Measurements from ENCODE around the gene CSF3R.
"Not testable (repeated sequence)": the region's sequence is repeated elsewhere in the genome, so short reads cannot be mapped to it uniquely, and the experiment has no call there.

CSF3R gene

DNA sequence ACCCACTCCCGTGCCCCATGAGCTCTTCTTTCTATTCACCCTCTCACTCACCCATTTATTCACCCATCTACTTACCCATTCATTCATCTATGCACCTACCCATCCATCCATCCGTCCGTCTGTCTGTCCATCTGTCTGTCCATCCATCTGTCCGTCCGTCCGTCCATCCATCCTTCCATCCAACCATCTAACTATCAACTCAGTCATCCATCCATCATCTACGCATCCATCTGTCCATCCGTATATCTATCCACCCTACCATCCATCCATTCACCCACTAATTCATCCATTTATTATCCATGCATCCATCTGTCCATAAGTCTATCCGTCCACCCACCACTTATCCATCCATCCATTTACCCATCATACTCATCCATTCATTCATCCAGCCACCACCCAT, 10.8 kb upstream of the CSF3R start:
- TF ChIP-seq, protein P1, sequence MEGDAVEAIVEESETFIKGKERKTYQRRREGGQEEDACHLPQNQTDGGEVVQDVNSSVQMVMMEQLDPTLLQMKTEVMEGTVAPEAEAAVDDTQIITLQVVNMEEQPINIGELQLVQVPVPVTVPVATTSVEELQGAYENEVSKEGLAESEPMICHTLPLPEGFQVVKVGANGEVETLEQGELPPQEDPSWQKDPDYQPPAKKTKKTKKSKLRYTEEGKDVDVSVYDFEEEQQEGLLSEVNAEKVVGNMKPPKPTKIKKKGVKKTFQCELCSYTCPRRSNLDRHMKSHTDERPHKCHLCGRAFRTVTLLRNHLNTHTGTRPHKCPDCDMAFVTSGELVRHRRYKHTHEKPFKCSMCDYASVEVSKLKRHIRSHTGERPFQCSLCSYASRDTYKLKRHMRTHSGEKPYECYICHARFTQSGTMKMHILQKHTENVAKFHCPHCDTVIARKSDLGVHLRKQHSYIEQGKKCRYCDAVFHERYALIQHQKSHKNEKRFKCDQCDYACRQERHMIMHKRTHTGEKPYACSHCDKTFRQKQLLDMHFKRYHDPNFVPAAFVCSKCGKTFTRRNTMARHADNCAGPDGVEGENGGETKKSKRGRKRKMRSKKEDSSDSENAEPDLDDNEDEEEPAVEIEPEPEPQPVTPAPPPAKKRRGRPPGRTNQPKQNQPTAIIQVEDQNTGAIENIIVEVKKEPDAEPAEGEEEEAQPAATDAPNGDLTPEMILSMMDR (IDR thresholded peaks at IDR 0.05; ENCODE audit: low read depth, low read length): no peak
- no peak for DNase-seq (ENCODE audit: low read depth in 2 of 2)
- no peak overlapping the region for H3K4me3 ChIP-seq (replicated peaks in 1 of 2; ENCODE audit: low read depth in 2 of 2, low read length in 2 of 2)

DNA sequence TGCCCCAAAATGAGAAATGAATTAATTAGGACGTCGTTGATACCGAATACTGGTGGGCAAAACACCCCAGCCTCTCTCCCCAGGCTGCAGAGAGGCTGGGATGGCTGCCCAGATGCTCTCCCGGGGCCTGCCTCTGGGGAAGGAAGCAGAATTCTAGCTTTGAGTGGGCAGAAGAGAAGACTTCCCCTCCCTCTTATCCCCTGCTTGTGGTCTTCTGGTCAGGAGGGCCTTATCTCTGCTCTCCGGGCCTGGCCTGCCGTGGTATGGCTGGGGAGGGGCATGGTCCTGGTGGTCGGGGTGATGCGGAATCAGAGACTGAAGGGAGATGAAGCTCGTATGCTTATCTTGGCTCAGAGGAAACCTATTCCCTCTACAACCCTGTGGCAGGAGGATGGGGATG, 9.8 kb upstream of the CSF3R start:
- H3K4me3 ChIP-seq (replicated peaks in 1 of 2; ENCODE audit: low read depth in 2 of 2, low read length in 2 of 2): no peak overlapping the region
- TF ChIP-seq, protein P1 (IDR thresholded peaks at IDR 0.05; ENCODE audit: low read depth, low read length): no peak
- no peak for DNase-seq (ENCODE audit: low read depth in 2 of 2)

DNA sequence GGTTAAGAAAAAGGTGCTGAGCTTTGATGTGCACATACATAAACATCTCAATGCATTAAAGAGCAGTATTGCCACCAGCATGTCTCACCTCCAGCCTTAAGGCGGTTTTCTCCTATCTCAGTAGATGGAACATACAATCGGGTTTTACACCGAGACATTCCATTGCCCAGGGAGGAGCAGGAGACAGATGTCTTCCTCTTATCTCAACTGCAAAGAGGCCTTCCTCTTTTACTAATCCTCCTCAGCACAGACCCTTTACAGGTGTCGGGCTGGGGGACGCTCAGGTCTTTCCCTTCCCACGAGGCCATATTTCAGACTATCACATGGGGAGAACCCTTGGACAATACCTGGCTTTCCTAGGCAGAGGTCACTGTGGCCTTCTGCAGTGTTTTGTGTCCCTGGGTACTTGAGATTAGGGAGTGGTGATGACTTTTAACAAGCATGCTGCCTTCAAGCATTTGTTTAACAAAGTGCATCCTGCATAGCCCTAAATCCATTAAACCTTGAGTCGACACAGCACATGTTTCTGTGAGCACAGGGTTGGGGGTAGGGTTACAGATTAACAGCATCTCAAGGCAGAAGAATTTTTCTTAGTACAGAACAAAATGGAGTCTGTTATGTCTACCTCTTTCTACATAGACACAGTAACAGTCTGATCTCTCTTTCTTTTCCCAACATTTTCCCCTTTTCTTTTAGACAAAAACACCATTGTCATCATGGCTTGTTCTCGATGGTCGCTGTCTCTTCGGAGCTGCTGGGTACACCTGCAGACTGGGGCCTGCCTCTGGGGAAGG, 6.7 kb upstream of the CSF3R start:
- H3K4me3 ChIP-seq (replicated peaks in 1 of 2; ENCODE audit: low read depth in 2 of 2, low read length in 2 of 2); DNase-seq (ENCODE audit: low read depth in 2 of 2): not testable (repeated sequence)

GRCh38 chr1:36487906-36488305, 5.2 kb upstream of the CSF3R start:
- DNase-seq (ENCODE audit: low read depth in 2 of 2): no peak
- H3K4me3 ChIP-seq (replicated peaks in 1 of 2; ENCODE audit: low read depth in 2 of 2, low read length in 2 of 2): no peak overlapping the region
- TF ChIP-seq, protein P1 (IDR thresholded peaks at IDR 0.05; ENCODE audit: low read depth, low read length): no peak

DNA sequence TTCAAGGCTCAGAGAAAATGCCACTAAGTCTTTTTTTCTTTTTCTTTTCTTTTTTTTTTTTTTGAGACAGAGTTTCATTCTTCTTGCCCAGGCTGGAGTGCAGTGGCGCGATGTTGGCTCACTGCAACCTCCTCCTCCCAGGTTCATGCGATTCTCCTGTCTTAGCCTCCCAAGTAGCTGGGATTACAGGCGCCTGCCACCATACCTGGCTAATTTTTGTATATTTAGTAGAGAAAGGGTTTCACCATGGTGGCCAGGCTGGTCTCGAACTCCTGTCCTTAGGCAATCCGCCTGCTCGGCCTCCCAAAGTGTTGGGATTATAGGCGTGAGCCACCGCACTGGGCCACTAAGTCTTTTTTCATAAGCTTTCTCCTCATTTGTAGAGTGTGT, 4.6 kb upstream of the CSF3R start:
- H3K4me3 ChIP-seq (replicated peaks in 1 of 2; ENCODE audit: low read depth in 2 of 2, low read length in 2 of 2); DNase-seq (ENCODE audit: low read depth in 2 of 2): not testable (repeated sequence)

DNA sequence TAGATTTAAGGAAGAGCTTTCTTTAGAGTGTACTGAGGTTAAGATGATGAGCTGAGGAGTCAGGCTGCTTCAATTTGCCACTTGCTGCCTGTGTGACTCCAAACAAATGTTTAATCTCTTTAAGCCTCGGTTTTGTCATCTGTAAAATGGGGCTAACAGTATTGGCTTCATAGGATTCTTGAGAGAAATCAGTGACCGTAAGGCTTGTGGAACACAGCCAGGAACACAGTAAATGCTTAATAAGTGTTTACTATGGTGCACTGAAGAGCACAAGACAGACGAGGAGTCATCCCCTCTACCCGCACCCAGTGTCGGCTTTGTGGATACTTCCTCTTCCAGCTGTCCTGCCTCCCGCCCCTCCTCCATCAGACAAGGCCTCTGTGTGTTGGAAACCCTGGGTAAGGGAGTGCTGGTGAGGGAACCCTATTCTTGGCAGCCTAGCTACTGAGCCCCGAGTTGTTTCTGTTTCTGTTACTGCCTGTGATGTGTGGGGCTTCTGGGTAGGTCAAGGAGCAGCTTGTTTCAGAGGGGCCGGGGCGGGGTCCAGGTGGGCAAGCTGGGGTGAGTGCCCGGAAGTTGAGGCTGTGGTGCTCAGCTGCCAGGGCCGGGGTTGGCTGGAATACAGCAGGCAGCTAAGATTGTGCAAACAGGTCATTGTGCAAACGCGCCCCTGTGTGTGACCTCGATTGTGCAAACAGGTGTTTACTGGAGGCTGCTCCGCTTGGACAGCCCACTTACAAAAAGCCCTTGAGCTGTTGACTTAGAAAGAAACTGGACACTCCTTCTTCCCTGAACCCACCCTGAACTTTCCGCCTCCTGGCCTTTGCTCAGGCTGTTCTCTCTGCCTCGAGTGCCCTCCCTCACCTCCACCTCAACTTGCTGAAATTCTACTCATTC, 4.0 kb upstream of the CSF3R start:
- TF ChIP-seq, protein P1 (IDR thresholded peaks at IDR 0.05; ENCODE audit: low read depth, low read length): no peak
- no peak overlapping the region for H3K4me3 ChIP-seq (replicated peaks in 1 of 2; ENCODE audit: low read depth in 2 of 2, low read length in 2 of 2)
- DNase-seq (ENCODE audit: low read depth in 2 of 2): peak; percentile 12 to 39

DNA sequence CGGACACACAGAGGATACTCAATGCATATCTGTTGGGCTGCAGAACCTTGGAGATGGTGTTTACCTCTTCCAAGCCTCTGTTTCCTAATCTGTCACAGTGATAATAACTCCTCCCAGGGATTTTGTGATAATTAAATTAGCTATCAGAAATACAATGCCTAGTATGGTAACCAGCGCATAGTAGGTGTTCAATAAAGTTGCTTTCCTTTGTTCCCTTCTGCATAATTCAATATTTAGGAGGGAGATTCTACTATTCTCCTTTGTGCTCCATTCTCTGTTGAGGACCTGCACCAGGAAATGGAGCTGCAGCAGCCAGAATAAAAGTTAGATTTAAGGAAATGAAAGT, 3.4 kb upstream of the CSF3R start:
- DNase-seq (ENCODE audit: low read depth in 2 of 2): no peak
- TF ChIP-seq, protein P1 (IDR thresholded peaks at IDR 0.05; ENCODE audit: low read depth, low read length): no peak
- H3K4me3 ChIP-seq (replicated peaks in 1 of 2; ENCODE audit: low read depth in 2 of 2, low read length in 2 of 2): no peak overlapping the region

Data from cardiac fibroblast (primary cell).